ENCODE data around the gene DENND1A.
"Not testable (repeated sequence)": the region's sequence is repeated elsewhere in the genome, so short reads cannot be mapped to it uniquely, and the experiment has no call there.

DENND1A gene

GRCh38 chr9:123761905-123762605, 167.9 kb downstream of the DENND1A start:
- no peak for DNase-seq

GRCh38 chr9:123757960-123758359, 172.0 kb downstream of the DENND1A start:
- DNase-seq: no peak

DNA sequence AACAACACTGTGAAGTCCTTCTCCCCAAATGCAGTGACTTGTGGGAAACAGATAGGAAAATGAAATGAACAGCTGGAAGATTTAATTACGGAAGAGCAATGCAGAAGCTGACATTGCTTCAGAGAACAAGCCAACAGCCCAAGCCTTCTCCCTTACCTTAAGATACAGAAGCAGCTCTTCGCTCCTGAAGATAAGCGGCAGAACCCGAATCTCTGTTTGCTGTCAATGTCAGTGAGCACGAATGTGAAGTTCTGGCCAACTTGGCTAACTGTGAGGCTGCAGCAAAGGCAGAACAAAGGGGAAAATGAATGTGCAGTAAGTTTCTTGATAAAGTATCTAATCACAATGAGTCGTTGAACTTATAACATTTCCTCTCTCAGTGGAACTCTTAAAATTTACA, 172.4 kb downstream of the DENND1A start:
- DNase-seq: no peak

DNA sequence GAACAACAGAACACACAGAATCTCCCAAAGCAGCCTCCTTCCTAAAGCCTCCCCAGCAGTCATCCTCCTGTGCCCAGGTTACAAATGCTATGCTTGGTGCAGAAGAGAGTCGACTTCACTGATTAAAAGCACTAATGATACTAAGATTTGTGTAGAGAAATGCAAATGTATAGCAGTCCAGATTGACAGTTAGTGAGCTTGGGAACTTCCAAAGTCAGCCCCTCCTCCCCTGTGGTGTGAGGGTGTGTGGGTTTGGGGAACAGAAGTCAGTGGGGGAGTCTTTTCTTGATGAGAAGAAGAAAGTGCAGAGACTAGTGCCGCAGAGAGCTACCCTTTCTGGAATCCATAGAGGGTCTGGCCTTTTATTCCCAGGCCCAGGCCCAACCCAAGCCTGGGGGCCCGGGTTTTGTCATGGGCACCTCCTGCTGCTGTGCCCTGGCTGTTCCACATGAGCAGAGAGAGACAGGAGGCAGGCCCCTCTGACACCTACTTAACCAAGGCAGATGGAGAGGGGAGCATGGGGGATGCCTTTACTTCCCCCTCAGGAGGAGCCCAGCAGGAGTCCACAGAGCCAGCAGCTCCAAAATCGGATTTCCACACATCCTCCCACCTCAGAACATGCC, 173.3 kb downstream of the DENND1A start:
- DNase-seq: no peak

DNA sequence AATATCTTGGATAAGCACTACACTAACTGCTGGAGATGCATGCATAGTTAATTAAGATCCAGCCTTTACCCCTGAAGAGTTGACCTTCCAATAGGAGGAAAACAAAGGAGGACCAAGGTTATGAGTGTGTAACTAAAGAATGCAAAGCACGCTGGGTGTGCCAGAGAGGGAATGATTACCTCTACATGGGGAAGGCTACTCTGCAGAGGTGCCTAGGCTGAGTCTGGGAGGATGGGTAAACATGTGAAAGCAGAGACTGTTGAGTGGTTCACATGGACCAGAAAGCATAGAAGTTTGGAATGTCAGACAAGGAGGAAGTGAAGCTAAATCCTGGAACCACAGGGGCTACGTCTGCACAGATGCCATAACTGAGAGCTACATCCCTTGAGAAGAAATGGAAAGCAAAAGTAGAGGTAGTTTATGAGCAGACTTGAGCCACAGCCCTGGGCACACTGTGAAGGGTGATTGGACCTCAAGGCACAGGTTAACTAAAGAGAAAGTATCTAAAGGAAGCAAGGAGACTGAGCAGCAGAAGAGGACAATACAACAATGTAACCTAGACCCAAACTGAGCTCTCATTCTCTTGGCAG, 176.2 kb downstream of the DENND1A start:
- DNase-seq: no peak

DNA sequence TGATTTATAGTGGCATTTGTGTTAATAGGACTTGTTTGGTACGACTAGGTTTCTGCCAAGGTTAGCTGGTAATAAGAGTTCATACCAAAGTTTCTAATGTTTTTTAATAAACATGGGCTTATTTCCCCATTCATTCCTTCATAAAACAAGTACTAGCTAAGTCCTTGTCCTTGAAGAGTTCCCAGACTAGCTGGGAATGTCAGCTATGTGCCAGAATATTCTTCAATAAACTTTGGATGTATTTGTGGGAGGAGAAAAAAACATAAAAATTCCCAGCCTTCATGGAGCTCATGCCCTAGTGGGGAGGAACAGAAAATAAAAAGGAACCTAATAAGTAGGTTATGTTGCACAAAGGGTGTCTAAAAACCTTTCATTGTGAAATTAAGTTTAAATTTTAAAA, 176.9 kb downstream of the DENND1A start:
- DNase-seq: no peak

GRCh38 chr9:123749580-123750202, 180.2 kb downstream of the DENND1A start:
- peak; percentile 18 for DNase-seq

DNA sequence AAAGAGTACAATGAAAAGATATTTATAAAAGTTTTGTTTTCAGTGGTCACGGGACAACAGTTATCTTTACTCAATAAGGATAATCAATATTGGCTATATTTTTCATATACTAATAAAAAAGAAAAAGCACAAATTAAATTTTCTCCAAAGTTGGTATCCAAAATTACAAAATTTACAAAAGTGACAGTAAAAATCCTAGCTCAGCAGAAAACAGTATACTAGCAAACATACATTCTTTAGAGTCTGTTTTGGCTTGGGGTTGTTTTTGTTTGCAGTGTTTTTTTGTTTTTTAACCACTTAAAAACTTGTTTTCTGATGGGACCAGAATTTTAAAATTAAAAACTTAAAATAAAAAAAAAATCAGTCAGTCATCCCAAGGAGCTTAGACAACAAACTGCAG, 183.2 kb downstream of the DENND1A start:
- DNase-seq: no peak

DNA sequence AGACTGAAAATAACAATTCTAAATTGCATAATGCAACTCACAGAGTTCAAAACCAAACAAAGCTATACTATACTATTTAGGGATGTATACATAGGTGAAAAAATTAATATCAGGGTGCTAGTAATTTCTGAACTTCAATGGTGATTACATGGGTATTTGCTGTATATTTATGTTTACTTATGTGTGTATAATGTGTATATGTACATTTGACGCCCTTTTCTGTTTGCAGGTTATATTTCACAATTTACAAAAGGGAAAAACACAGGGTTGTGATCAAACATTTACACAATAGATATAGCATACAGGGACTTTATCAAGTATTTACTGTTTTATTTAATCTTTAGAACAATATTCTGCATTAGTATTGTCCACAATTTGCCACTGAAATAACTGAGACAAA, 184.0 kb downstream of the DENND1A start:
- DNase-seq: no peak

GRCh38 chr9:123745451-123745850, 184.5 kb downstream of the DENND1A start:
- DNase-seq: no peak

- no peak for DNase-seq
Measured at GRCh38 chr9:123743737-123744136, 186.2 kb downstream of the DENND1A start.

- DNase-seq: no peak
Measured at GRCh38 chr9:123742009-123742767, 187.7 kb downstream of the DENND1A start.

DNA sequence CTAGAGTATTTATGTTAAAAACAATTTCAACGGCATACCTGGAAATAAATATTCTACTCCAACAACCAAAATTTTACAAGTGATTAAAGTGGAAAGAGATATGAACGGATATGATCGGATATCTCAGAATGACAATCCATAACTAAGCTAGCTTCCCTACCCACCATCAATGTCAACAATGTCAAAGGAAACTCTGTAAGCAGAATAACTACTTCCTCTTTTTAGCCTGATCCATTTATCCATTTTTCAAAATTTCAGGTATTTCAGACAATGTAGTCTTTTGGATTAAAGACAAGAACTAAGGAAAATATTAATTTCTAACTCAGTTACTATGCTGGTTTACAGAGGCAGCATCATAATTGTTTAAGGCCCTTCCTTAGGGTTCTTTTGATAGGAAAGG, 188.7 kb downstream of the DENND1A start:
- no peak for DNase-seq

GRCh38 chr9:123739902-123740301, 190.0 kb downstream of the DENND1A start:
- DNase-seq: no peak

DNA sequence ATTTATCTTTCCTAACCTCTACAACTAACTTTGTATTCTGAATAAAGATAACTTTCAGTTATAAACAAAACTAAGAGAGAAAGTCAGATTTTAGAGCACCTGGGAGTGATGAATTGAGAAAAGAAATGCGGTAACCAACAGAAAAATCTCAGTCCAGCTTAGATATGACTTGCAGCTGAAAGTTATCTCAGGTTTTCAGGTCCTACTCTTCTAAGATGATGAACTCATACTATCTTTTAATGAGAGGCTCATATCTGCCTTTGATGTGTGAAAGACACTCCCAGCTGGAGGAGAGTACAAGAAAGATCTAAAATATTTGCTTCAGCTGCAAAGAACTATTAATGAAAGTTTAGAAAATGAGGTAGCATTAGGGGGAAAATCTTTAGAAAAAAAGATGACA, 190.5 kb downstream of the DENND1A start:
- DNase-seq: no peak

- no peak for DNase-seq
Measured at GRCh38 chr9:123738648-123739047, 191.3 kb downstream of the DENND1A start.

DNA sequence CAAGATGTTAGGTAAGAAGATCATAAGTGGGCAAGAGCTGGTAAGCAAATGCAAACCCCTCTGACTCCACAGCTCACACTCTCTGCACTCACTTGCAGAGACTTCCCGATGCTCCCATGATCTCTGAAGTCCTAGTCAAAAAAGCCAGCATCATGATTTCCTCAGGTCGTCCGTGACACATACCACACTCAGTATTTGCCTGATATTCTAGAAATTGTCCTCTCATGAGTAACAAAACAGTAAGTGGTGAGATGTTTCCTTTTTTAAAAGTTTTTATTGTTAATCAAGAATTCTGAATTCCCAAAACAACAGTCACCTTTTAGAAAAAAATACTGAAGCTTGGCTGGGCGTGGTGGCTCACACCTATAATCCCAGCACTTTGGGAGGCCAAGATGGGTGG, 194.6 kb downstream of the DENND1A start:
- no peak for DNase-seq

DNA sequence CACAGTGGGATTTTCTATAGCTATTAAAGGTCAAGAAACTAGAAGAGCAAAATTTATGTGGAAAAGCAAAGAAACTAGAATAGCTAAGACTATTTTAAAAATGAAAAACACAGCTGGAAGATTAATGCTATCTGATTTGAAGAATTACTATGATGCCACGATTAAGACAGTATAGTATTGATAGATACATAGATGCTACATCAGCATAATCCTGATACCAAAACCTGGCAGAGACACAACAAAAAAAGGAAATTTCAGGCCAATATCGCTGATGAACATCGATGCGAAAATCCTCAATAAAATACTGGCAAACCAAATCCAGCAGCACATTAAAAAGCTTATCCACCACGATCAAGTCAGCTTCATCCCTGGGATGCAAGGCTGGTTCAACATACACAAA, 201.4 kb downstream of the DENND1A start:
- DNase-seq: not testable (repeated sequence)

DNA sequence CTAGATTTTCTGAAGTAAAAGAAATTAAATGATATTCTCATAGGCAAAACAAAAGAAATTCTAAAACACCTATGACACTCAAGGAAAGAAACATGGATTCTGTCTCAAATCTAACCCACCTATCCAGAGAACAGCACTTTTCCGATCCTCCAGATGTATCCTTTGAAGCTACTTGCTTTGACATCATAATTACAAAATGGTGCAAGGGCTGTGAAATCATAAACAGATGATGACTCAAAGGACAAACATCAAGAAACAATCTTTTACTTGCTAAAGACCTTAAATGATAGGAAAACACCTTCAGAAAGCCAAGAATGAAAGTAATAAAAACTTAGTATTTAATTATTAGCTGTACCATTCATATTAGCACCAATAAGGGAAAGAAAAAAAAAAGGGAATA, 202.6 kb downstream of the DENND1A start:
- DNase-seq: no peak

DNA sequence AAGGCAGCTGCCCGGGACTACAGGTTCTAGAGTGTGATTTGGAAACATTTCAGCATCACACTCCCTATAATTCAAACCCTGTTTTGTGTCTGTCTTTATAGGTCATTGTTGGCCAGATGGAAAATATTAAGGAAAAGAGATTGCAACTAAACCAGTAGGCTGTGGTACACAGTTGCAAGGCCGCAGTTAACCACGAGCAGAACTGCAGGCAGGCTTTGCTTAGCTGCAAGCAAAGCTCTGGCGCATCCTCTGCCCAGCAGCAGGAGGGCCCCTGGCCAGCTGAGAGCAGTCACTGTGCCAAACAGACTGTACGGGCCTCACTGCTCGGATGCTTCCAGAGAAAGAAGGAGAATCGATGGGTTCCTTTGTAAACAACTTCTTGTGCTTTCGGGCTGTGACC, 204.5 kb downstream of the DENND1A start:
- no peak for DNase-seq

DNA sequence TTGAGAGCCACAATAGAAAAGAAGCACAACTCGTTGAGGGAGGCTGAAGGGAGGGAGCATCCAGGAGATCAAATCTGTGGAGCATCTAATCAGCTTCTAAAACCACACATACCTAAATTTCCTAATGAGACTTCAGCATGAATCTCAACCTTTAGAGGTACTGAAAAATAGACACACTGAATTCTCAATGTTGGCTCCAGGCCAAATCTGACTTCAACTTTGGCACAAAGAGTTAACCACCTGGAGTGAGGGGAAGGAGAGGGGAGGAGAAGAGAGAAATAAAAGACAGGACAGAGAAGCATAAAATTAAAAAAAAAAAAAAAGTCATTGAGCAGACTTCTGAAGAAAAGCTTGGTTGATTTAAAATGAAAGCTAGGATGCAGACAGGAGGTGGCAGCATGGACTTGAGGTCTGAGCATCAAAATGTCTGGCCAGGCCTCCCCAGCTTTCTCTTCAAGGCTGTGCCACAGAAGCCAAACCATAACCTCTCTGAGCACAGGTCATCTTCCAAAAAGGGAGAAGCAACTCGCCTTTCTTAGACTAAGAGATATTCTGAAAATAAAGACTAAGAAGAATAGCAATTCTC, 205.6 kb downstream of the DENND1A start:
- DNase-seq: no peak

GRCh38 chr9:123723135-123723875, 206.6 kb downstream of the DENND1A start:
- DNase-seq: no peak

All from stimulated activated CD4-positive, alpha-beta T cell treated with anti-CD3 and anti-CD28 coated beads, Interleukin-15, amount 100 ng/mL, for 24 hours (primary cell).